Neural cell (in vitro differentiated cells): Measurements from ENCODE around the gene SPTB. TPM values are rescaled to one million over a fixed set of nuclear protein-coding genes. Genes with fewer than 3 reads are reported as not detected.

Source experiments
- H2AFZ ChIP-seq: fragments of 200-600, 300-800 bp; sonication (generic), shearing (Covaris generic); 2 replicates; pipeline ENCODE4 v1.6.0; 2014; ENCODE audit warnings: low read depth, mild to moderate bottlenecking, antibody characterized with exemption, low read length, moderate library complexity
- H3F3A ChIP-seq: fragments of 200-600 bp; shearing (Covaris generic); 2 replicates; pipeline ENCODE4 v1.6.1; 2016; ENCODE audit warnings: mild to moderate bottlenecking, moderate library complexity, mixed read lengths, antibody characterized with exemption, low read length; ENCODE audit not compliant: insufficient read depth, poor library complexity, severe bottlenecking
- H3K27ac ChIP-seq: fragments of 200-600, 300-800 bp; sonication (generic), shearing (Covaris generic); 2 replicates; pipeline ENCODE4 v1.5.1; 2014; ENCODE audit warnings: mild to moderate bottlenecking, low read length, moderate library complexity
- H3K27me3 ChIP-seq: fragments of 300-800, 200-600 bp; sonication (generic), shearing (Covaris generic); 2 replicates; pipeline ENCODE4 v1.6.0; 2014; ENCODE audit warnings: mild to moderate bottlenecking, low read depth, low read length, moderate library complexity; ENCODE audit not compliant: insufficient read depth
- H3K36me3 ChIP-seq: fragments of 300-800, 200-600 bp; sonication (generic), shearing (Covaris generic); 2 replicates; pipeline ENCODE4 v1.5.1; 2014; ENCODE audit warnings: mild to moderate bottlenecking, antibody characterized with exemption, low read length, moderate library complexity; ENCODE audit not compliant: insufficient read depth
- H3K4me2 ChIP-seq: fragments of 300-800, 200-600 bp; sonication (generic), shearing (Covaris generic); 2 replicates; pipeline ENCODE4 v1.6.0; 2014; ENCODE audit warnings: mild to moderate bottlenecking, low read length
- H3K4me3 ChIP-seq: fragments of 300-800, 200-600 bp; sonication (generic), shearing (Covaris generic); 2 replicates; pipeline ENCODE4 v1.5.1; 2014; ENCODE audit warnings: mild to moderate bottlenecking, low read length, moderate library complexity
- H3K79me2 ChIP-seq: fragments of 200-600 bp; shearing (Covaris generic); replicated peaks from 2 replicates; pipeline ENCODE4 v1.6.0; 2014; ENCODE audit warnings: mild to moderate bottlenecking, low read length, moderate library complexity; ENCODE audit not compliant: insufficient read depth
- H3K9ac ChIP-seq: fragments of 300-800, 200-600 bp; sonication (generic), shearing (Covaris generic); 2 replicates; pipeline ENCODE4 v1.6.1; 2016; ENCODE audit warnings: mild to moderate bottlenecking, low read length, mixed read lengths
- H3K9me2 ChIP-seq: fragments of 200-600 bp; shearing (Covaris generic); 2 replicates; pipeline ENCODE4 v1.6.1; 2016; ENCODE audit warnings: mild to moderate bottlenecking, low read length, mixed read lengths; ENCODE audit not compliant: insufficient read depth
- H3K9me3 ChIP-seq: fragments of 200-600, 300-800 bp; sonication (generic), shearing (Covaris generic); 2 replicates; pipeline ENCODE4 v1.6.1; 2016; ENCODE audit warnings: mild to moderate bottlenecking, mixed run types, low read length, moderate library complexity, mixed read lengths
- H4K20me1 ChIP-seq: fragments of 200-600 bp; shearing (Covaris generic); 2 replicates; pipeline ENCODE4 v1.6.1; 2016; ENCODE audit warnings: mild to moderate bottlenecking, mixed run types; ENCODE audit not compliant: insufficient read depth
- EP300 ChIP-seq: fragments of 450-650 bp; conservative IDR thresholded peaks from 2 replicates; pipeline ENCODE4 v1.6.1; 2014; ENCODE audit warnings: antibody characterized with exemption, mild to moderate bottlenecking, moderate library complexity; ENCODE audit not compliant: poor library complexity, severe bottlenecking
- EZH2 ChIP-seq: fragments of 200-600, 300-800 bp; shearing (Covaris generic), sonication (generic); IDR thresholded peaks from 2 replicates; pipeline ENCODE4 v1.6.1; 2014; ENCODE audit warnings: antibody characterized with exemption, low read length, borderline replicate concordance, mild to moderate bottlenecking; ENCODE audit not compliant: insufficient read depth, poor library complexity, severe bottlenecking
- MXI1 ChIP-seq: fragments of 450-650 bp; conservative IDR thresholded peaks from 2 replicates; pipeline ENCODE4 v1.6.1; 2014; ENCODE audit warnings: antibody characterized with exemption, mild to moderate bottlenecking; ENCODE audit not compliant: poor library complexity, severe bottlenecking
- POLR2AphosphoS5 ChIP-seq: IDR thresholded peaks from 2 replicates; pipeline ENCODE4 v1.6.1; 2012
- RAD21 ChIP-seq: fragments of 450-650 bp; conservative IDR thresholded peaks from 2 replicates; pipeline ENCODE4 v1.6.1; 2014; ENCODE audit warnings: antibody characterized with exemption, mild to moderate bottlenecking, moderate library complexity
- SMC3 ChIP-seq: fragments of 450-650 bp; conservative IDR thresholded peaks from 2 replicates; pipeline ENCODE4 v1.6.1; 2014; ENCODE audit warnings: antibody characterized with exemption, mild to moderate bottlenecking, moderate library complexity; ENCODE audit not compliant: poor library complexity
- TAF1 ChIP-seq: IDR thresholded peaks from 2 replicates; pipeline ENCODE4 v1.6.1; 2012; ENCODE audit warnings: low read depth
- polyA plus RNA-seq: library from polyadenylated mRNA; depleted of rRNA; stranded (reverse); fragments of >200 nt; gene quantifications from 2 replicates; pipeline ENCODE4 v1.2.3, GENCODE V29; 2014
- TF ChIP-seq, protein P1 (sequence below): IDR thresholded peaks from 2 replicates; pipeline ENCODE4 v1.6.1; 2012; ENCODE audit warnings: borderline replicate concordance
- TF ChIP-seq, protein P2 (sequence below): fragments of 450-650 bp; IDR thresholded peaks from 2 replicates; pipeline ENCODE4 v1.5.1; 2014; ENCODE audit warnings: antibody characterized with exemption, mild to moderate bottlenecking, moderate library complexity; ENCODE audit not compliant: poor library complexity, severe bottlenecking

Gene SPTB
- polyA plus RNA-seq, 1 donor from 2014 or later = 1.9 TPM

DNA sequence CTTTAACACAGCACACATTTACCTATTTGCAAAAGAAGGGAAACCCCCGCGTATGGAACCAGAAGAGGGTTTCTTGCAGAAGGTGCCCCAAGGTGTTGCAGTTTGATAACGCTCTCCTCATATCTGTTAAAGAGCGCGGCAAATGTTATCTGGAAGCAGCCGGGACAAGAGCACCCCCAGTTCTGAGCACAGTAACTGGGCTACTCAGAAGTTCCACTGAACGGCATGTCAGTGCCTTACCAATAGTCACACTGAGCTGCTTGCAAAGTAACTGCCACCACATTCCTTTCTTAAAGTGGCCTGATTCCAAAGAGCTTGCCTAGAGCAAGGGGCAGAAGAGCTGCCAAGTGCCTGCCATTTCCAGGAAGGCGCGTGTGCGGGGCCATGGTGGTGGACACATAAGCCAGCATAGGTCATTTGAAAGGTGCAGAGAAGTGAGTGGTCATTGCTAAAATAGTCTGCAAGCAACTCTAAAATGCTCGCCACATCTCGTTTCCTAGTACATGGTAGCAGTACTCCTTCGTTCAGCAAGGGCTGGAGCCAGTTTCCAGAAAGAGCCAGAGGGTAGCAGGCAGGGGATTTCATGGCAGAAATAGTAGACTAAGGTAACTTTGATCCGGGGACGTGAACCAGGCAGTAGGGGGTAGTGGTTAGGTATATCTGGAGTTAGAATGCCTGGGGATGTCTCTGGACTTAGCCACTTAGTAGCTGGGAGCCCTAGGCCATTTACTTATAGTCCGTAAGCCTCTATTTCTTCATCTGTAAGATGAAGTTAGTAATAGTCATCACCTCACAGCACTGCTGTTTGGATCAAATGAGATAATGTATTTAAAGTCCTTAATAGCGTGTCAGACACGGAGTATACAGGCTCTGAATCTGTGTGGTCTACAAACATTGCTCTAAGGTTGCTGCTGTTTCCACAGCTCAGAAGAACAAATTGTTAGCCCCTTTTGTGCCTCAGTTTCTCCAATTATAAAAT, 37.6 kb downstream of the SPTB start:
- no peaks in the 10 kb centered on the region for H3K79me2 ChIP-seq
- H3K36me3 ChIP-seq = no peaks in the 10 kb centered on the region
- no peaks in the 10 kb centered on the region for H3K9me2 ChIP-seq
- no peak overlapping the region for H3K27ac ChIP-seq
- TF ChIP-seq EZH2 (no peak), POLR2AphosphoS5 (no peak), EP300 (no peak), TAF1 (no peak), SMC3 (no peak), MXI1 (no peak), RAD21 (no peak)
- TF ChIP-seq, protein P1, sequence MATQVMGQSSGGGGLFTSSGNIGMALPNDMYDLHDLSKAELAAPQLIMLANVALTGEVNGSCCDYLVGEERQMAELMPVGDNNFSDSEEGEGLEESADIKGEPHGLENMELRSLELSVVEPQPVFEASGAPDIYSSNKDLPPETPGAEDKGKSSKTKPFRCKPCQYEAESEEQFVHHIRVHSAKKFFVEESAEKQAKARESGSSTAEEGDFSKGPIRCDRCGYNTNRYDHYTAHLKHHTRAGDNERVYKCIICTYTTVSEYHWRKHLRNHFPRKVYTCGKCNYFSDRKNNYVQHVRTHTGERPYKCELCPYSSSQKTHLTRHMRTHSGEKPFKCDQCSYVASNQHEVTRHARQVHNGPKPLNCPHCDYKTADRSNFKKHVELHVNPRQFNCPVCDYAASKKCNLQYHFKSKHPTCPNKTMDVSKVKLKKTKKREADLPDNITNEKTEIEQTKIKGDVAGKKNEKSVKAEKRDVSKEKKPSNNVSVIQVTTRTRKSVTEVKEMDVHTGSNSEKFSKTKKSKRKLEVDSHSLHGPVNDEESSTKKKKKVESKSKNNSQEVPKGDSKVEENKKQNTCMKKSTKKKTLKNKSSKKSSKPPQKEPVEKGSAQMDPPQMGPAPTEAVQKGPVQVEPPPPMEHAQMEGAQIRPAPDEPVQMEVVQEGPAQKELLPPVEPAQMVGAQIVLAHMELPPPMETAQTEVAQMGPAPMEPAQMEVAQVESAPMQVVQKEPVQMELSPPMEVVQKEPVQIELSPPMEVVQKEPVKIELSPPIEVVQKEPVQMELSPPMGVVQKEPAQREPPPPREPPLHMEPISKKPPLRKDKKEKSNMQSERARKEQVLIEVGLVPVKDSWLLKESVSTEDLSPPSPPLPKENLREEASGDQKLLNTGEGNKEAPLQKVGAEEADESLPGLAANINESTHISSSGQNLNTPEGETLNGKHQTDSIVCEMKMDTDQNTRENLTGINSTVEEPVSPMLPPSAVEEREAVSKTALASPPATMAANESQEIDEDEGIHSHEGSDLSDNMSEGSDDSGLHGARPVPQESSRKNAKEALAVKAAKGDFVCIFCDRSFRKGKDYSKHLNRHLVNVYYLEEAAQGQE = no peak
- TF ChIP-seq, protein P2, sequence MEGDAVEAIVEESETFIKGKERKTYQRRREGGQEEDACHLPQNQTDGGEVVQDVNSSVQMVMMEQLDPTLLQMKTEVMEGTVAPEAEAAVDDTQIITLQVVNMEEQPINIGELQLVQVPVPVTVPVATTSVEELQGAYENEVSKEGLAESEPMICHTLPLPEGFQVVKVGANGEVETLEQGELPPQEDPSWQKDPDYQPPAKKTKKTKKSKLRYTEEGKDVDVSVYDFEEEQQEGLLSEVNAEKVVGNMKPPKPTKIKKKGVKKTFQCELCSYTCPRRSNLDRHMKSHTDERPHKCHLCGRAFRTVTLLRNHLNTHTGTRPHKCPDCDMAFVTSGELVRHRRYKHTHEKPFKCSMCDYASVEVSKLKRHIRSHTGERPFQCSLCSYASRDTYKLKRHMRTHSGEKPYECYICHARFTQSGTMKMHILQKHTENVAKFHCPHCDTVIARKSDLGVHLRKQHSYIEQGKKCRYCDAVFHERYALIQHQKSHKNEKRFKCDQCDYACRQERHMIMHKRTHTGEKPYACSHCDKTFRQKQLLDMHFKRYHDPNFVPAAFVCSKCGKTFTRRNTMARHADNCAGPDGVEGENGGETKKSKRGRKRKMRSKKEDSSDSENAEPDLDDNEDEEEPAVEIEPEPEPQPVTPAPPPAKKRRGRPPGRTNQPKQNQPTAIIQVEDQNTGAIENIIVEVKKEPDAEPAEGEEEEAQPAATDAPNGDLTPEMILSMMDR = no peak
- no peaks in the 10 kb centered on the region for H4K20me1 ChIP-seq
- H3K27me3 ChIP-seq = no peaks in the 10 kb centered on the region
- H3K4me2 ChIP-seq = no peak overlapping the region
- no peaks in the 10 kb centered on the region for H3K9me3 ChIP-seq
- no peak overlapping the region for H2AFZ ChIP-seq
- no peak overlapping the region for H3K9ac ChIP-seq
- H3K4me3 ChIP-seq = no peak overlapping the region
- H3F3A ChIP-seq = no peaks in the 10 kb centered on the region

DNA sequence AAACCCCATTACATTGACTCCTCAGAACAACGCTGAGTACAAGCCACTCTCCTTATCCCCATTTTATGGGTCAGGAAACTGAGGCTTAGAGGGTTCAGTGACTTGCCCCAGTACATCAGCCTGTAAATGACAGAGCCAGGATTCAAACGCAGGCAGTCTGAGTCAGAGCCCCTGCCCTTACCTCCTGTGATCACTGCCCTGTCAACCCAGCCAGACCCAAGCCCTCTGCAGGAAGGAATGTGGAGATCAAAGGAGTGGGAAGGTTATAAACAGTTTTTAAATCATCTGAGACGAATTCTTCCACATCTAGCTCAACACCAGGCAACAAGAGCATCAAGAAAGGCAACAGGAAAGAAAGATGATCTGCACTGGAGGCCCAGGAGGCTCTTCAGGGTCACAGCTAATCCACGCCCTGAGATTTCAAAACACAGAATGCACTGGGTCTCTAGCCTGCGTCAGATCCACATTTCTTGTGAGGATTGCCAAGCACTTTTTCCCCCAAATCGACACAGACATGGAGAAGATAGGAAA, 38.5 kb downstream of the SPTB start:
- TF ChIP-seq EP300 = no peak
- no peak for TF ChIP-seq TAF1
- no peak for TF ChIP-seq MXI1
- no peak for TF ChIP-seq POLR2AphosphoS5
- TF ChIP-seq SMC3 = no peak
- TF ChIP-seq, protein P2 = no peak
- TF ChIP-seq, protein P1 = no peak
- no peak for TF ChIP-seq EZH2
- no peak for TF ChIP-seq RAD21
- Histone ChIP-seq H3K9me3 (no peaks in the 10 kb centered on the region), H4K20me1 (no peaks in the 10 kb centered on the region), H3K27me3 (no peaks in the 10 kb centered on the region), H3K36me3 (no peaks in the 10 kb centered on the region), H3K27ac (no peak overlapping the region), H3K9me2 (no peaks in the 10 kb centered on the region), H2AFZ (no peak overlapping the region), H3K4me2 (no peak overlapping the region), H3K79me2 (no peaks in the 10 kb centered on the region), H3K4me3 (no peak overlapping the region), H3F3A (no peaks in the 10 kb centered on the region), H3K9ac (no peak overlapping the region)
